PC-3 (cell line): ENCODE data around the gene LENEP. TPM values are rescaled to one million over a fixed set of nuclear protein-coding genes. Genes with fewer than 3 reads are reported as not detected.

Experiments used
- ATAC-seq: fragments of 200-7000 bp; cut with Tn5 transposase; 2 replicates; pipeline ENCODE4 v1.9.1; 2020; ENCODE audit warnings: mild to moderate bottlenecking, moderate library complexity
- BruUV-seq: library from RNA; stranded (reverse); fragments of 400-500 nt; replicated peaks from 2 replicates; lab custom pipeline; 2021; lab: Mats Ljungman, UMichigan
- CTCF ChIA-PET: fragments of 300-600 bp; sonication (Branson Sonifier 250); formaldehyde crosslinking; loops from one replicate; lab custom pipeline; 2022; ENCODE audit warnings: antibody characterized with exemption; lab: Charles Lee
- POLR2A ChIA-PET: fragments of 300-600 bp; sonication (Branson Sonifier 250); formaldehyde crosslinking; loops from one replicate; lab custom pipeline; 2022; ENCODE audit warnings: antibody characterized with exemption; ENCODE audit not compliant: unreplicated experiment; lab: Charles Lee
- DNase-seq: peaks from one replicate; pipeline ENCODE4 v3.0.0-alpha.2; 2015
- H2AFZ ChIP-seq: fragments of 300-600 bp; sonication (generic); 2 replicates; pipeline ENCODE4 v1.6.0; 2016; ENCODE audit warnings: antibody characterized with exemption, low read length
- H3F3A ChIP-seq: fragments of 300-600 bp; sonication (generic); one replicate; pipeline ENCODE4 v1.6.0; 2017; ENCODE audit warnings: antibody characterized with exemption, low read length, control low read depth, mild to moderate bottlenecking; ENCODE audit not compliant: unreplicated experiment
- H3K27ac ChIP-seq: fragments of 300-600 bp; sonication (generic); 2 replicates; pipeline ENCODE4 v1.5.1; 2016; ENCODE audit warnings: mild to moderate bottlenecking, low read length
- H3K27me3 ChIP-seq: fragments of 300-600 bp; sonication (generic); 2 replicates; pipeline ENCODE4 v1.6.1; 2016; ENCODE audit warnings: low read length, mixed read lengths
- H3K36me3 ChIP-seq: fragments of 300-600 bp; sonication (generic); 2 replicates; pipeline ENCODE4 v1.6.1; 2016; ENCODE audit warnings: low read depth, mixed run types, low read length, mixed read lengths
- H3K4me1 ChIP-seq: fragments of 300-600 bp; sonication (generic); 2 replicates; pipeline ENCODE4 v1.5.1; 2016; ENCODE audit warnings: low read length; ENCODE audit not compliant: insufficient read depth
- H3K4me2 ChIP-seq: fragments of 300-600 bp; sonication (generic); 2 replicates; pipeline ENCODE4 v1.6.0; 2016; ENCODE audit warnings: low read length
- H3K4me3 ChIP-seq: fragments of 300-600 bp; sonication (generic); 2 replicates; pipeline ENCODE4 v1.5.1; 2016; ENCODE audit warnings: mild to moderate bottlenecking, low read length, mixed read lengths
- H3K79me2 ChIP-seq: fragments of 300-600 bp; sonication (generic); 2 replicates; pipeline ENCODE4 v1.6.1; 2017; ENCODE audit warnings: low read length, mixed read lengths
- H3K9ac ChIP-seq: fragments of 300-600 bp; sonication (generic); 2 replicates; pipeline ENCODE4 v1.6.0; 2016; ENCODE audit warnings: mild to moderate bottlenecking, low read length
- H3K9me2 ChIP-seq: fragments of 300-600 bp; sonication (generic); replicated peaks from 2 replicates; pipeline ENCODE4 v1.6.1; 2016; ENCODE audit warnings: mixed run types, low read length, mixed read lengths
- H3K9me3 ChIP-seq: fragments of 300-600 bp; sonication (generic); 2 replicates; pipeline ENCODE4 v1.6.1; 2016; ENCODE audit warnings: low read length, mixed read lengths
- H4K20me1 ChIP-seq: fragments of 300-600 bp; sonication (generic); 2 replicates; pipeline ENCODE4 v1.6.1; 2016; ENCODE audit warnings: low read length, mixed read lengths
- CTCF ChIP-seq: fragments of 300-600 bp; sonication (generic); conservative IDR thresholded peaks from 2 replicates; pipeline ENCODE4 v1.5.1; 2017; ENCODE audit warnings: antibody characterized with exemption, low read depth, mild to moderate bottlenecking, low read length
- EZH2 ChIP-seq: fragments of 300-600 bp; sonication (generic); IDR thresholded peaks from one replicate; pipeline ENCODE4 v1.6.1; 2017; ENCODE audit warnings: antibody characterized with exemption, mild to moderate bottlenecking, low read length; ENCODE audit not compliant: unreplicated experiment
- EZH2phosphoT487 ChIP-seq: fragments of 300-600 bp; sonication (generic); IDR thresholded peaks from 2 replicates; pipeline ENCODE4 v1.6.1; 2018; ENCODE audit warnings: mild to moderate bottlenecking, antibody characterized with exemption, low read length, borderline replicate concordance
- intact Hi-C: fragments of 100-400 bp; cut with micrococcal nuclease; formaldehyde crosslinking; loops from 2 replicates; pipeline ENCODE4 v1.9.0; 2023
- total RNA-seq: library from RNA; depleted of rRNA; stranded (reverse); fragments of >200 nt; gene quantifications from 2 replicates; pipeline ENCODE4 v1.2.3, GENCODE V29; 2014

LENEP gene
- total RNA-seq, 1 experiment from 2014 or later = not detected

- no peak for DNase-seq
- Histone ChIP-seq H3K4me3 (no peak overlapping the region), H3K9me2 (no peaks in the 10 kb centered on the region), H3K9ac (peak overlapping the region; percentile 70; the same call in 1 of the 2 replicates), H3K4me1 (peaks cover 21% of the 10 kb centered on the region), H3K27ac (peak overlapping the region; percentile 87), H3K36me3 (peaks cover 27% of the 10 kb centered on the region), H3K79me2 (peaks cover 18% of the 10 kb centered on the region; the same call in 1 of the 2 replicates), H2AFZ (no peak overlapping the region), H4K20me1 (no peaks in the 10 kb centered on the region), H3K9me3 (no peaks in the 10 kb centered on the region), H3K27me3 (no peaks in the 10 kb centered on the region), H3K4me2 (peak overlapping the region; percentile 79), H3F3A (no peaks in the 10 kb centered on the region)
- TF ChIP-seq EZH2phosphoT487 = no peak
- TF ChIP-seq CTCF = no peak
- TF ChIP-seq EZH2 = no peak
- TSS peak; percentile 12 for BruUV-seq
- intact Hi-C loops = loop anchor here (2.0 to 5.0 kb wide), 2 partner anchors 36 to 56 kb away; partner anchors contain the start of genes ADAM15 and PYGO2
- ChIA-PET CTCF (interaction anchor here (1.8 to 1.9 kb wide), 3 partner anchors 14 to 32 kb away, joined by 5 to 16 read pairs (median 6); partner anchors contain the start of genes FLAD1 and ZBTB7B), POLR2A (interaction anchor here (0.5 to 0.6 kb wide), 2 partner anchors 10 to 1424 kb away, joined by 3 read pairs; no protein-coding TSS in a partner anchor)
- ATAC-seq = no peak
Observed at GRCh38 chr1:155016231-155016831, 22.9 kb downstream of the LENEP start.

GRCh38 chr1:155017041-155017945 is 23.9 kb downstream of the LENEP start:
- Histone ChIP-seq H3K4me1 (peaks cover 21% of the 10 kb centered on the region), H2AFZ (0 out of 2 replicates have a peak overlapping the region, but pooled peaks have one; percentile 19), H4K20me1 (no peaks in the 10 kb centered on the region), H3K4me3 (peak overlapping the region; percentile 42), H3K4me2 (peak overlapping the region; percentile 79), H3K27me3 (no peaks in the 10 kb centered on the region), H3K79me2 (peaks cover 10% of the 10 kb centered on the region; the same call in 1 of the 2 replicates), H3K9ac (peak overlapping the region; percentile 70), H3K36me3 (peaks cover 26% of the 10 kb centered on the region), H3F3A (no peaks in the 10 kb centered on the region), H3K9me3 (no peaks in the 10 kb centered on the region), H3K27ac (peak overlapping the region; percentile 87), H3K9me2 (no peaks in the 10 kb centered on the region)
- peak; percentile 89 for ATAC-seq
- POLR2A ChIA-PET = interaction anchor here (0.6 to 0.9 kb wide), 2 partner anchors 11 to 45 kb away, joined by 3 read pairs; no protein-coding TSS in a partner anchor
- no TSS peak for BruUV-seq
- peak; percentile 99 for DNase-seq
- CTCF ChIA-PET = interaction anchor here (0.6 to 1.9 kb wide), 14 partner anchors 9 to 81 kb away, joined by 3 to 16 read pairs (median 5); partner anchors contain the start of genes ADAM15, FLAD1, PMVK and ZBTB7B
- intact Hi-C loops = loop anchor here (1.0 to 5.0 kb wide), 4 partner anchors 12 to 56 kb away; partner anchors contain the start of genes ADAM15 and PYGO2
- TF ChIP-seq EZH2 = no peak
- no peak for TF ChIP-seq EZH2phosphoT487
- TF ChIP-seq CTCF = peak; percentile 100
